ENCODE measurements around the gene GOLGA3.

DNA sequence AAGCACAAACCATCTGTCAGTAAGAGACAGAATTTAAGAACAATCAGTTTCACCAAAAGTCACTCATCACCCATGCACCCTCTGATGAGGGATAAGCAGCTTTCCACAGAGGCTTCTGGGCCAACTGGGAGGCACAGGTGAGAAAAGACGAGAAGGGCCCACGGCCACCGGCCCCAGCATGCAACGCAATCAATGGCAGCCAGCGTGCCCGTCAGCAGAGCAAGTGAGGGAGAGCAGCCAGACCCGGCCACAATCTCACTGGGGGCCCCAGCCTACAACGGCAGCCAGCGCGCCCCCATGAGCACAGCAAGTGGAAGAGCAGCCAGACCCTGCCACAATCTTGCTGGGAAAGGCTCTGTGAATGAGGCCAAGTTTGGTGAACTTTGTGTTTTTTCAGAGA lies 80.3 kb downstream of the GOLGA3 start:
- TF ChIP-seq, protein P1, sequence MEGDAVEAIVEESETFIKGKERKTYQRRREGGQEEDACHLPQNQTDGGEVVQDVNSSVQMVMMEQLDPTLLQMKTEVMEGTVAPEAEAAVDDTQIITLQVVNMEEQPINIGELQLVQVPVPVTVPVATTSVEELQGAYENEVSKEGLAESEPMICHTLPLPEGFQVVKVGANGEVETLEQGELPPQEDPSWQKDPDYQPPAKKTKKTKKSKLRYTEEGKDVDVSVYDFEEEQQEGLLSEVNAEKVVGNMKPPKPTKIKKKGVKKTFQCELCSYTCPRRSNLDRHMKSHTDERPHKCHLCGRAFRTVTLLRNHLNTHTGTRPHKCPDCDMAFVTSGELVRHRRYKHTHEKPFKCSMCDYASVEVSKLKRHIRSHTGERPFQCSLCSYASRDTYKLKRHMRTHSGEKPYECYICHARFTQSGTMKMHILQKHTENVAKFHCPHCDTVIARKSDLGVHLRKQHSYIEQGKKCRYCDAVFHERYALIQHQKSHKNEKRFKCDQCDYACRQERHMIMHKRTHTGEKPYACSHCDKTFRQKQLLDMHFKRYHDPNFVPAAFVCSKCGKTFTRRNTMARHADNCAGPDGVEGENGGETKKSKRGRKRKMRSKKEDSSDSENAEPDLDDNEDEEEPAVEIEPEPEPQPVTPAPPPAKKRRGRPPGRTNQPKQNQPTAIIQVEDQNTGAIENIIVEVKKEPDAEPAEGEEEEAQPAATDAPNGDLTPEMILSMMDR (conservative IDR thresholded peaks at IDR 0.05; ENCODE audit: low read depth, low read length): no peak
- TF ChIP-seq EZH2 (IDR thresholded peaks at IDR 0.05; ENCODE audit: low read length, unreplicated experiment): no peak
- no peak for TF ChIP-seq EZH2phosphoT487 (IDR thresholded peaks at IDR 0.05; ENCODE audit: borderline replicate concordance, low read length)
